ACC112 (cell line): ENCODE data around the gene MT1A.

ENCODE experiments used
- H2AFZ ChIP-seq: fragments of 200-600 bp; sonication (generic); one replicate; pipeline ENCODE4 v1.6.0; 2017; ENCODE audit warnings: antibody characterized with exemption, low read length; ENCODE audit not compliant: unreplicated experiment
- H3K27ac ChIP-seq: fragments of 200-600 bp; sonication (generic); 2 replicates; pipeline ENCODE4 v1.5.1; 2014; ENCODE audit warnings: low read depth, mild to moderate bottlenecking, antibody characterized with exemption, low read length, moderate library complexity
- H3K27me3 ChIP-seq: fragments of 200-600 bp; sonication (generic); 2 replicates; pipeline ENCODE4 v1.6.1; 2014; ENCODE audit warnings: mild to moderate bottlenecking, antibody characterized with exemption, low read length, moderate library complexity, mixed read lengths; ENCODE audit not compliant: insufficient read depth
- H3K36me3 ChIP-seq: fragments of 200-600 bp; sonication (generic); 2 replicates; pipeline ENCODE4 v1.6.1; 2016; ENCODE audit warnings: mild to moderate bottlenecking, antibody characterized with exemption, low read length, moderate library complexity, mixed read lengths; ENCODE audit not compliant: insufficient read depth
- H3K4me1 ChIP-seq: fragments of 200-600 bp; sonication (generic); one replicate; pipeline ENCODE4 v1.6.1; 2016; ENCODE audit warnings: low read length, mixed read lengths; ENCODE audit not compliant: insufficient read depth, unreplicated experiment, control insufficient read depth
- H3K4me3 ChIP-seq: fragments of 200-600 bp; sonication (generic); 2 replicates; pipeline ENCODE4 v1.5.1; 2014; ENCODE audit warnings: mild to moderate bottlenecking, low read depth, low read length
- H3K79me2 ChIP-seq: fragments of 200-600 bp; sonication (generic); one replicate; pipeline ENCODE4 v1.6.0; 2016; ENCODE audit warnings: low read length; ENCODE audit not compliant: control insufficient read depth, unreplicated experiment, insufficient read depth

MT1A gene

GRCh38 chr16:56681939-56682702 lies 43.7 kb downstream of the MT1A start, which contains the start of gene MT1X:
Gene MT1X (plus strand): TSS chr16:56682470. CDS start chr16:56682541, 71 bp downstream.
- peak within 1 kb of the TSS; percentile 91 for H3K4me3 ChIP-seq
- no peak within 1 kb of the TSS for H3K27ac ChIP-seq
- H2AFZ ChIP-seq = peak within 1 kb of the TSS; percentile 89

GRCh38 chr16:56682703-56683397 lies 44.4 kb downstream of the MT1A start:
- Histone ChIP-seq H3K36me3 (no peaks in the 10 kb centered on the region), H3K4me3 (peak overlapping the region; percentile 91), H2AFZ (peak overlapping the region; percentile 20), H3K4me1 (peaks cover 19% of the 10 kb centered on the region), H3K79me2 (peaks cover 7% of the 10 kb centered on the region), H3K27ac (no peak overlapping the region), H3K27me3 (no peaks in the 10 kb centered on the region)

More at GRCh38 chr16:56681939-56682702, 43.7 kb downstream of the MT1A start, which contains the start of gene MT1X:
- Histone ChIP-seq H3K36me3 (no peaks in the 10 kb centered on the region), H3K79me2 (peaks cover 7% of the 10 kb centered on the region), H3K27me3 (no peaks in the 10 kb centered on the region), H3K4me1 (peaks cover 19% of the 10 kb centered on the region)

- Histone ChIP-seq H3K27ac (no peak overlapping the region), H3K36me3 (no peaks in the 10 kb centered on the region), H2AFZ (no peak overlapping the region), H3K79me2 (peaks cover 7% of the 10 kb centered on the region), H3K27me3 (no peaks in the 10 kb centered on the region), H3K4me1 (peaks cover 19% of the 10 kb centered on the region), H3K4me3 (peak overlapping the region; percentile 91)
These were observed 45.1 kb downstream of the MT1A start for GRCh38 chr16:56683424-56684172.

GRCh38 chr16:56684256-56684925 lies 45.9 kb downstream of the MT1A start:
- no peak overlapping the region for H3K4me3 ChIP-seq
- H3K4me1 ChIP-seq = peaks cover 22% of the 10 kb centered on the region

GRCh38 chr16:56684926-56685590 lies 46.6 kb downstream of the MT1A start:
- Histone ChIP-seq H3K27ac (no peak overlapping the region), H3K4me1 (peaks cover 23% of the 10 kb centered on the region), H3K4me3 (no peak overlapping the region), H3K27me3 (no peaks in the 10 kb centered on the region), H2AFZ (no peak overlapping the region), H3K36me3 (no peaks in the 10 kb centered on the region), H3K79me2 (peaks cover 7% of the 10 kb centered on the region)

More at GRCh38 chr16:56684256-56684925, 45.9 kb downstream of the MT1A start:
- H3K27ac ChIP-seq = no peak overlapping the region
- H2AFZ ChIP-seq = no peak overlapping the region
- no peaks in the 10 kb centered on the region for H3K27me3 ChIP-seq
- H3K79me2 ChIP-seq = peaks cover 7% of the 10 kb centered on the region
- H3K36me3 ChIP-seq = no peaks in the 10 kb centered on the region

GRCh38 chr16:56686758-56687157 lies 48.3 kb downstream of the MT1A start:
- no peaks in the 10 kb centered on the region for H3K27me3 ChIP-seq

GRCh38 chr16:56688762-56689161 lies 50.3 kb downstream of the MT1A start:
- no peaks in the 10 kb centered on the region for H3K27me3 ChIP-seq
- no peak overlapping the region for H3K27ac ChIP-seq
- no peaks in the 10 kb centered on the region for H3K79me2 ChIP-seq
- H3K36me3 ChIP-seq = no peaks in the 10 kb centered on the region
- H3K4me1 ChIP-seq = peaks cover 28% of the 10 kb centered on the region
- no peak overlapping the region for H2AFZ ChIP-seq
- H3K4me3 ChIP-seq = no peak overlapping the region

More at GRCh38 chr16:56686758-56687157, 48.3 kb downstream of the MT1A start:
- H3K4me1 ChIP-seq = peaks cover 28% of the 10 kb centered on the region
- H3K36me3 ChIP-seq = no peaks in the 10 kb centered on the region
- no peak overlapping the region for H3K4me3 ChIP-seq
- H3K79me2 ChIP-seq = peaks cover 7% of the 10 kb centered on the region
- no peak overlapping the region for H2AFZ ChIP-seq
- no peak overlapping the region for H3K27ac ChIP-seq

GRCh38 chr16:56689171-56689570 lies 50.7 kb downstream of the MT1A start:
- Histone ChIP-seq H3K4me1 (peaks cover 24% of the 10 kb centered on the region), H3K27ac (no peak overlapping the region), H2AFZ (peak overlapping the region; percentile 11)

More at GRCh38 chr16:56689171-56689570, 50.7 kb downstream of the MT1A start:
- Histone ChIP-seq H3K27me3 (no peaks in the 10 kb centered on the region), H3K36me3 (no peaks in the 10 kb centered on the region), H3K4me3 (no peak overlapping the region), H3K79me2 (no peaks in the 10 kb centered on the region)
